GM13977 (cell line): ENCODE results near the gene RAB3IL1.

ENCODE experiments used
- DNase-seq: peaks from one replicate; pipeline ENCODE4 v3.0.0; 2012; ENCODE audit warnings: low spot score
- CTCF ChIP-seq: IDR thresholded peaks from 2 replicates; pipeline ENCODE4 v1.5.1; 2012; ENCODE audit warnings: mild to moderate bottlenecking, control low read depth; ENCODE audit not compliant: insufficient read depth; ENCODE audit errors: extremely low read depth, missing control alignments
- in situ Hi-C: fragments of 300-500 bp; cut with MboI; formaldehyde crosslinking; loops from one replicate; pipeline ENCODE4 v1.12.0; 2022; ENCODE audit warnings: low sequenced_read_pairs, low pct_unique_long_range_greater_than_20kb, mixed read lengths, inconsistent platforms; ENCODE audit not compliant: unreplicated experiment

RAB3IL1 gene

DNA sequence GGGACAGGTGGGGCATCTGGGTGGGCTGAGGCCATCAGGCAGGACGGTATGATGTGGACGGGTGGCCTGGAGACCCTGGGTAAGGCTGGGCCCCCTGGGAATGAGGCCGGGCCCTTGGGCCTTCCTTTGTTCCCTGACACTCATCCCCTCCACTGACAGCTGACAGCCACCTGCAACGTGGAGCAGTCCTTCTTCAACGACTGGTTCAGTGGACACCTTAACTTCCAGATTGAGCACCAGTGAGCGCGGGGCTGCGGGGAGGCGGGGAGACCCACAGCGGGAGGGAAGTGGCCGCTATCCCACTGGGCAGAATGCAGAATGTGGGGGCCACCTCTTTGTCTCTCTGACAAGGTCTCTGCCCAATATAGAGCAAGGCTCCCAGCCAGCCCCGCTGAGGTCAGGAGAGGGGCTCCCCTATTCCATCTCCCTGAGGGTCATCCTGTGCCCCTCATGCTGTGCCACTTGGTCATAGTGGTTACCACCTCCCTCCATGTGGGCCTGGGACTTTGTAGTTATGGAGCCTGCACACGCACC, 53.8 kb downstream of the RAB3IL1 start:
- in situ Hi-C loops: no loop called here
- no peak for DNase-seq
- TF ChIP-seq CTCF: no peak

GRCh38 chr11:61862714-61863547, 54.4 kb downstream of the RAB3IL1 start:
- no peak for DNase-seq

GRCh38 chr11:61861634-61862033, 55.7 kb downstream of the RAB3IL1 start:
- DNase-seq: no peak
- no peak for TF ChIP-seq CTCF
- in situ Hi-C loops: no loop called here

More at GRCh38 chr11:61862714-61863547, 54.4 kb downstream of the RAB3IL1 start:
- no peak for TF ChIP-seq CTCF
- in situ Hi-C loops: no loop called here

DNA sequence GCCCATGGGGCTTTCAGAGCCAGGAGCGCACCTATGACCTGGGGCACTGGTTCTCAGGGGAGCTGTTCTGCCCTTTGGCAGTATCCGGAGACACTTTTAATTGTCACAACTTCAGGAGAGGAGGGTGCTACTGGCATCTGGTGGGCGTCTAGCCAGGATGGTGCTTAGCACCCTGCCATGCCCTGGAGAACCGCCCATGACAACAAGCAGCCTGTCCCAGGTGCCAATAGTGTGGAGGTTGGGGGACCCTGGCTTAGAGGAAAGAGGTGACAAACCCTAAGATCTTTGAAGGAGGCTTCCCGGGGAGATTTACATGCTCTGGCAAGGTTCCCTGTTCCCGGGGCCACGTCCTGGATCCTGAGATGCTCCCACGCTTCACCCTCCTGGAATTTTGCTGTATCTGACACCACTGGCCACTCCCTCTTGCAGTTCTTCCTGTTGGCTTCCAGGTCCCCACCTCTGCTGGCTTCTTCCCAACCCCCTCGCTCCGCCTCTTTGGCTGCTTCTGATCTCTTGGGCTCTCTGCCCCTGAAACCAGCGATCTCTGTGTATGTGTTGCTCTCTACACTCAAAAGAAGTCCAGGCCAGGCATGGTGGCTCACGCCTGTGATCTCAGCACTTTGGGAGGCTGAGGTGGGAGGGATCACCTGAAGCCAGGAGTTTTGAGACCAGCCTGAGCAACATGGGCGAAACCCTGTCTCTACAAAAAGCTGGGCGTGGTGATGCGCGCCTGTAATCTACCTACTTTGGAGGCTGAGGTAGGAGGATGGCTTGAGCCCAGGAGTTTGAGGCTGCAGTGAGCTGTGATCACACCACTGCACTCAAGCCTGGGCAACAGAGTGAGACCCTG, 57.1 kb downstream of the RAB3IL1 start:
- in situ Hi-C loops: no loop called here
- DNase-seq: no peak

GRCh38 chr11:61855939-61856680, 61.3 kb downstream of the RAB3IL1 start:
- DNase-seq: no peak
- in situ Hi-C loops: no loop called here
- no peak for TF ChIP-seq CTCF

More for the DNA sequence above, 57.1 kb downstream of the RAB3IL1 start:
- no peak for TF ChIP-seq CTCF

GRCh38 chr11:61854966-61855714, 62.2 kb downstream of the RAB3IL1 start:
- in situ Hi-C loops: no loop called here
- TF ChIP-seq CTCF: no peak
- no peak for DNase-seq
